SJSA1 (cell line): Measurements from ENCODE around the gene OR10AG1. TPM values are rescaled to one million over a fixed set of nuclear protein-coding genes. Genes with fewer than 3 reads are reported as not detected.

ENCODE experiments used
- DNase-seq, 2 experiments: peaks; one replicate each; pipeline ENCODE4 v3.0.0-alpha.2; 2015 to 2020; ENCODE audit warnings: low spot score in 2 of 2, low read depth in 1 of 2
- H3K27ac ChIP-seq: fragments of 250-450 bp; sonication (Bioruptor Pico); 2 replicates; pipeline ENCODE4 v1.5.1; 2020; ENCODE audit warnings: mild to moderate bottlenecking, moderate library complexity
- H3K27me3 ChIP-seq: fragments of 250-450 bp; sonication (Bioruptor Pico); replicated peaks from 2 replicates; pipeline ENCODE4 v1.5.1; 2020; ENCODE audit warnings: mild to moderate bottlenecking, moderate library complexity
- H3K36me3 ChIP-seq: fragments of 250-450 bp; sonication (Bioruptor Pico); 2 replicates; pipeline ENCODE4 v1.5.1; 2020; ENCODE audit warnings: mild to moderate bottlenecking
- H3K4me1 ChIP-seq: fragments of 250-450 bp; sonication (Bioruptor Pico); replicated peaks from 2 replicates; pipeline ENCODE4 v1.6.1; 2021; ENCODE audit warnings: mild to moderate bottlenecking
- H3K4me3 ChIP-seq: fragments of 250-450 bp; sonication (Bioruptor Pico); 2 replicates; pipeline ENCODE4 v1.5.1; 2020; ENCODE audit warnings: mild to moderate bottlenecking
- H3K9me3 ChIP-seq: fragments of 250-450 bp; sonication (Bioruptor Pico); replicated peaks from 2 replicates; pipeline ENCODE4 v1.5.1; 2020; ENCODE audit warnings: mild to moderate bottlenecking
- total RNA-seq: library from RNA; depleted of rRNA; stranded (reverse); fragments of >200 nt; shearing (Covaris generic); gene quantifications from 2 replicates; pipeline ENCODE4 v1.2.3, GENCODE V29; 2014; rRNA removed

OR10AG1 gene, protein sequence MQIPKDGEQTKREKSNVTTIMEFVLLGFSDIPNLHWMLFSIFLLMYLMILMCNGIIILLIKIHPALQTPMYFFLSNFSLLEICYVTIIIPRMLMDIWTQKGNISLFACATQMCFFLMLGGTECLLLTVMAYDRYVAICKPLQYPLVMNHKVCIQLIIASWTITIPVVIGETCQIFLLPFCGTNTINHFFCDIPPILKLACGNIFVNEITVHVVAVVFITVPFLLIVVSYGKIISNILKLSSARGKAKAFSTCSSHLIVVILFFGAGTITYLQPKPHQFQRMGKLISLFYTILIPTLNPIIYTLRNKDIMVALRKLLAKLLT
- not detected in 2 replicates for total RNA-seq

DNA sequence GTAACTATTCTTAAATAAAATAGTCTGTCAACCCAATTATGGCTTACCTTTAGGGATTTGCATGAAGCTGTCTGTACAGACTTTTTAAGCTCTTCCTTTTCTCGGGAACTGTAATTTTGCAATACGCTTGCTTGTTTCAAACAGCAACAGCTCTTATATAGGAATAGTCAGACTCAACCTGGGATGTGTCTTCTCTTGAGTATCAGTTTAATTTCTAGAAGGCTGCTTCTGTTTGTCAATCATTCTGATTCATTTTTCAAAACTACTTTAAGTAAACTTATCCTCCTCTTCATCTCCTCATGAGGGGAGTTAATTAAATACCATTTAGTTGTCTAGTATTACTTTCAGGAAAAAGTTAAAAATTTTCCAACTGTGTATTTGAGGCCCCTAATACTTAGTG, at the start of gene OR10AG1:
Gene OR10AG1 (minus strand): TSS at position 101 of the 400 bp plus-strand sequence. CDS start 38 bp downstream, at position 63.
- H3K27ac ChIP-seq: no peak within 1 kb of the TSS
- H3K27me3 ChIP-seq: no peaks in the 10 kb centered on the region
- no peak within 1 kb of the TSS for H3K4me3 ChIP-seq
- no peaks in the 10 kb centered on the region for H3K36me3 ChIP-seq
- no peaks in the 10 kb centered on the region for H3K9me3 ChIP-seq
- DNase-seq: no peak
- no peaks in the 10 kb centered on the region for H3K4me1 ChIP-seq

DNA sequence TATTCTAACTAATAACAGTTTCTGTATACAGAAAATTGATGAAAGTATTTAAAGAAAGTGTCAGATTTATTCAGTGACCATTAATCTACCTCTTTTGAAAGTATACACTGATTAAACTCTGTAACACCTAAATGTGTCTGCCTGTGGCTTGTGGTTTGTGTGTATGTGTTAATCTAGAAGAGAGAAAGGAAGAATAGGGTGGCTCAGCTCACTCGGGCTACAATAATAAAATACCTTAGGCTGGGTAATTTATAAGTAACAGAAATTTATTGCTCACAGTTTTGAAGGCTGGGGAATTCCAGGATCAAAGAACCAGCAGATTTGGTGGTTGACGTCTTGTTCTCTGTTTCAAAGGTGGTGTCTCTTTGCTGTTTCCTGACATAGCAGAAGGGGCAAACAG, 44.1 kb upstream of the OR10AG1 start:
- Histone ChIP-seq H3K27ac (no peak overlapping the region), H3K4me1 (no peaks in the 10 kb centered on the region), H3K27me3 (no peaks in the 10 kb centered on the region), H3K36me3 (no peaks in the 10 kb centered on the region), H3K4me3 (no peak overlapping the region), H3K9me3 (no peaks in the 10 kb centered on the region)
- DNase-seq: no peak

DNA sequence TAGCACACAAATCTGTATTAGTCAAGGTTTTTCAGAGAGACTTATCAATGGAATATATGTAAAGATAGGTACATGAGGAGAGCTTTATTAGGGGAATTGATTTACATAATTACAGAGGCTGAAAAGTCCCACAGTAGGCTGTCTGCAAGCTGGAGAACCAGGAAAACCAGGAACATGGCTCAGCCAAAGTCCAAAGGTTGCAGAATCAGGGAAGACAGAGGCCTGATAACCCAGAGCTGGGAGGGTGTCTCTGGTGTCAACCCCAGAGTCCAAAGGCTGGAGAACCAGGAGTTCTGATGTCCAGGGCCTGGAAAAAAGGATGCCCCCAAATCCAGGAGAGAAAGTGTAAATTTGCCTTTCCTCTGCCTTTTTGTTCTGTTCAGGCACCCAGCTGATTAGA, 41.0 kb upstream of the OR10AG1 start:
- Histone ChIP-seq H3K27ac (no peak overlapping the region), H3K9me3 (no peaks in the 10 kb centered on the region), H3K4me1 (no peaks in the 10 kb centered on the region), H3K36me3 (no peaks in the 10 kb centered on the region), H3K4me3 (no peak overlapping the region), H3K27me3 (no peaks in the 10 kb centered on the region)
- DNase-seq: no peak

DNA sequence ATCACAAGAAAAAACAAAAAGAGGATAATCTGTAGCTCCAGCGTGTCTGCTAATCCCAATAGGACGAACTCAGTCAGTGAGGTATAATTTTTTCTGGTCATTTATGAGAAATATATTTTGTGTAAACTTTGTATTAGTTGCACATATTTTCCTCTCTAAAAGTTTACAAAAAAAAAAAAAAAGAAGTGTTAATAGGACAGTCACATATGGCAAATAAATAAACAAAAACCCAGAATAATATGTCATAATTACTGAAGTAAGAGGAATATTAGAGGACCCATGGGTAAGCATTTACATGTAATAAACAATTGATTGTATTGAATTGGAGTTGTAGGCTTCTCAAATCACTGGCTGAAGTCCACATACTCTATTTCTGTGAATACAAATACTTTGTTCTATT, 24.8 kb upstream of the OR10AG1 start, which contains the start of gene OR5F1:
Gene OR5F1 (minus strand): TSS at position 101 of the 400 bp plus-strand sequence. CDS start 0 bp downstream, at position 101.
- H3K27me3 ChIP-seq: no peaks in the 10 kb centered on the region
- H3K4me3 ChIP-seq: no peak within 1 kb of the TSS
- H3K9me3 ChIP-seq: no peaks in the 10 kb centered on the region
- no peaks in the 10 kb centered on the region for H3K36me3 ChIP-seq
- H3K4me1 ChIP-seq: no peaks in the 10 kb centered on the region
- no peak for DNase-seq
- H3K27ac ChIP-seq: no peak within 1 kb of the TSS

DNA sequence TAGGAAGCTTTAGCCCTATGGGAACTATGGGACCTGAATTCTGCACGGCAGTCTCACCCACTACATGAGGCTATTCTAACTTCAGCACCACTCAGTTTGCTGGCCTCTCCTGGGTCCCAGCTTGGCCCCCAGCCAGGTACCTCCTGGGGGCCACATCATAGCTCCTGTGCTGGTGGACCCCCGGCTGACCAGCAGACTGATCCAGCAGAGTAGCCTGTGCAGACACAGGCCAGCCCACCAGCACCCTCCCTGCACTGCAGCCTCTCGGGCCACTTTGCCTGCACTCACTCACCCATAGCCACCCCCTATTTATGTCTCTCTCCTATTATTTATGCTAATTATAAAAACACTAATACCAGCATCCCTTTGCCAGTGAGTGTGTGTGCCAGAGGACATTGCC, 1.2 kb upstream of the OR10AG1 start:
- no peaks in the 10 kb centered on the region for H3K4me1 ChIP-seq
- no peaks in the 10 kb centered on the region for H3K27me3 ChIP-seq
- DNase-seq: no peak
- no peaks in the 10 kb centered on the region for H3K9me3 ChIP-seq
- no peak overlapping the region for H3K4me3 ChIP-seq
- H3K27ac ChIP-seq: no peak overlapping the region
- no peaks in the 10 kb centered on the region for H3K36me3 ChIP-seq

DNA sequence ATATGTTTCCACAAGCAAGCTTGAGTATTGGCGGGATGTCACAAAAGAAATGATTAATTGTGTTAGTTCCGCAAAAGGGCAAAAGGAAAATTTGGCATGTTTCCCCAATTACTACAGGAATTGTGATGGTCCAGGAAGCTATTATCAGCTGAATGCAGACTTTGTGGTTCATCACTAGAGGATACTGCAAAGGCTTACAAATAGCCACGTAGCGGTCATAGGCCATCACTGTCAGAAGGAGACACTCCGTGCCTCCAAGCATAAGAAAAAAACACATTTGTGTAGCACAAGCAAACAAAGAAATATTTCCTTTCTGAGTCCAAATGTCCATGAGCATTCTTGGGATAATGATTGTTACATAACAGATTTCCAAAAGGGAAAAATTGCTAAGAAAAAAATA, 1.8 kb downstream of the OR10AG1 start:
- no peak for DNase-seq
- Histone ChIP-seq H3K27ac (no peak overlapping the region), H3K4me1 (no peaks in the 10 kb centered on the region), H3K36me3 (no peaks in the 10 kb centered on the region), H3K4me3 (no peak overlapping the region), H3K9me3 (no peaks in the 10 kb centered on the region), H3K27me3 (no peaks in the 10 kb centered on the region)

DNA sequence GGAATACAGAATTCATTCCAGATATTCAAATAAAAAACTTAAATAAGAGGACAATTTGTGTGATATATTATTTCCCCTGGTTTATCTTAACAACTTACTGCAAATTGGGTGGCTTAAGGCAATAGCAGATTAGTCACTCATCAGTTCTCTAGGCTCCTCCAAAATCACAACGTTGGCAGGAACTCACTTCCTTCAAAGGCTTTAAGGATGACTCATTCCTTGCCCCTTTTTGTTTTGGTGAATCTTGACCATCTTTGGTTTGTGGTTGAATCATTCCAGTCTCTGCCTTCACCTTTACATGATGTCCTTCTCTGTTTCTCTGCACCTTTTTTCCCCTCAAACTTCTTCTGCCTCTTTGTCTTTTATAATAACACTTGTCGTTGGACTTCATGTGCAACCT, 3.4 kb downstream of the OR10AG1 start:
- Histone ChIP-seq H3K9me3 (no peaks in the 10 kb centered on the region), H3K27ac (no peak overlapping the region), H3K4me3 (no peak overlapping the region), H3K36me3 (no peaks in the 10 kb centered on the region), H3K27me3 (no peaks in the 10 kb centered on the region), H3K4me1 (no peaks in the 10 kb centered on the region)
- DNase-seq: no peak

DNA sequence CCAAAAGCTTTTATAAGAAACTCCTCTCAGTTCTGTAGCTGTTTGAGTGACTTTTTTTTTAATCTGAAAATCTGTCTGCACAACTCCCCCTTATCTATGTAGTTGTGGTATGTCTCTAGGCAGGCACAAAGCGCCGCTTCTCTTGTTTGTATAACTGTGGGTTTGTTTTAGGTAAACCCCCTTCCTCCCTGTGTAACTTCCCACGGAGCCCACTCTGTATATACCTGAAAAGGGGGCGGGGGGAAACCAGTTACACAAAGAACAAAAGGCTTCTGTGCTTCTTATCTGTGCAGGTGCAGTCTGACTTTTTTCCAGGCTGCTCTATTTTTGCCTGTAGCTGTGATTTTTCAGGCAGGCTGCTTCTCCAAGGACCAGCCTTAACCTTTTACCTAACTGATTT, 13.2 kb downstream of the OR10AG1 start:
- no peak for DNase-seq
- Histone ChIP-seq H3K36me3 (no peaks in the 10 kb centered on the region), H3K27me3 (no peaks in the 10 kb centered on the region), H3K9me3 (no peaks in the 10 kb centered on the region), H3K4me3 (no peak overlapping the region), H3K4me1 (no peaks in the 10 kb centered on the region), H3K27ac (no peak overlapping the region)

DNA sequence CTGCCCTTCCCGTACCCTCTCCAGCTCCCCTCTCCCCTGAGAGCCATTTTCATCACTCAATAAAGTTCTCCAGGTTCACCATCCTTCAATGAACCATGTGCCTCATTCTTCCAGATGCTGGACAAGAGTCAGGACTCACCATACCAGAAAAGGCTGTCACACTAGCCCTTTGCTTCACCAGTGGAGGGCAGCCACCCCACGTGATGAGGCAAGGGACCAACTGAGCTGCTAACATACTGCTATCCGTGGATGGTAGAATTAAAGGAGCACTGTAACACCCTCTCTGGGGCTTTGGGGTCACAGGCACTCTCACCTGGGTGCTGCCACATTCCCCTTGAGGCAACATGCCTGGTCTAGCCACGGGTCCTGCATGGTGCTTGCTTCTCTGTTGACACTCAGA, 20.4 kb downstream of the OR10AG1 start:
- Histone ChIP-seq H3K4me3 (no peak overlapping the region), H3K27ac (no peak overlapping the region), H3K4me1 (no peaks in the 10 kb centered on the region), H3K36me3 (no peaks in the 10 kb centered on the region), H3K9me3 (no peaks in the 10 kb centered on the region), H3K27me3 (no peaks in the 10 kb centered on the region)
- DNase-seq: no peak

DNA sequence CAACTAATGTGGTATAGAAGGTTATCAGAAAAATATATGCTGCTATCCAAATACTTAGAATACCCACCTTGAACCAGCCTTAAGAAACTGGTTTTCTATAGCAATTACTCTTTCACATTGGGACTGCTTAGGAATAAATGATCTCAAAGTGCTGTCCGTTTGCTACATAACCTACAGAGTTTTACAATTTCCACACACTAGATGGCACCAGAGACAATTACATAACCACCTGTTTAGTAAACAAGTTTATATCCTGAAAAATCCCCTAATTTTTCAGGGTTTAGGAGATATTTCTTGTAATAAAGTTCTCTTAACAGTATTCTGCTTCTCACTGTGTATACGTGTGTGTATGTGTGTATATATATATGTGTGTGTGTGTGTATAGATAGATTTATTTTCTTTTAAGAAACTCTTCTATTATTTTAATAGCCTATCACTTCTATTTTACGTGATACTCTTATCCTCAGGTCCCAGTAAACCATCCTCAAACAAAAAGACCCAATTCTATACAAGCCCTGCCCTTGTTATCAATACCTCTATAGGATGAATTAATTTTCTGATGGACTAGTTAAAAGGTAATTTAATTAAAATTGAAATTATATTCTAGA, 26.9 kb downstream of the OR10AG1 start:
- peak in 1 of 2 experiments; percentile 9 for DNase-seq
- Histone ChIP-seq H3K36me3 (no peaks in the 10 kb centered on the region), H3K27ac (no peak overlapping the region), H3K27me3 (no peaks in the 10 kb centered on the region), H3K9me3 (no peaks in the 10 kb centered on the region), H3K4me3 (no peak overlapping the region), H3K4me1 (no peaks in the 10 kb centered on the region)

DNA sequence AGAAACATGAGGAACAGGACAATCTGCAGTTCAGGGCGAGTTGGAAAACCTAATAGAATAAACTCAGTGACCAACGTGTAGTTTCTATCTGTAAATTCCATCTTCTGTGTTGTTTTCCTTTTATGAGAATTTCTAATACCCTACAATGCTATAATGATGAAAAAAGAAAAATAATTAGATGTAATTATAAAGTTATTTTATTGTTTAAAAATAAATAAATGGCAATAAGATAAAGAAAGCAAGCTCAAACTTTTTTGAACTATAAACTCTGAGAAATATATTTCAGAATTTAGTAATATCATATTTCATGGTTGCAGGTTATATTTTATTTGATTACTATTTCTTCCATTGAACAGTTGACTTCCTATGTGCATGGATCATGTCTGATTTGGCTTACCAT, 33.4 kb downstream of the OR10AG1 start, which contains the start of gene OR5I1:
Gene OR5I1 (minus strand): TSS at position 101 of the 400 bp plus-strand sequence. CDS start 0 bp downstream, at position 101.
- no peaks in the 10 kb centered on the region; the same call in 1 of the 2 replicates for H3K9me3 ChIP-seq
- no peak for DNase-seq
- H3K4me1 ChIP-seq: no peaks in the 10 kb centered on the region
- H3K27me3 ChIP-seq: no peaks in the 10 kb centered on the region
- no peak within 1 kb of the TSS for H3K27ac ChIP-seq
- H3K4me3 ChIP-seq: no peak within 1 kb of the TSS
- H3K36me3 ChIP-seq: no peaks in the 10 kb centered on the region

DNA sequence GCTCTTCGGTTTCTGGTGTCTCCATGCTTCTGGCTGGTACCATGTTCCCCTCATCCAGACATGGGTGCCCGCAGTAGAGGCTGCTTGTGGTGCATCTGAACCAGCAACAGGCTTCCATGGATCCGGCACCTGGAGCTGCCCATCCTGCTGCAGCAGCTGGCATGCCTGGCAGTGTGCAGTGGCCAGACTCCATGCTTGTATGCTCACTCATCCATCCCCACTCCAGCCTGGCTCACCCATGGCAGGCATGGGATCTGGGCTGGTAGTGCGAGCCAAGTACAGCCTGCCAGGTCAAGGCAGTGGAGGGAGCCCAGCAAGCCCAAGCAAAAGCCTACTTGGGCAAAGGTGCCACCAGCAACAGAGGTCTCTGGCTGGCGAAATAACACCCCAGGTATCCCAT, 49.2 kb downstream of the OR10AG1 start:
- Histone ChIP-seq H3K27me3 (no peaks in the 10 kb centered on the region), H3K36me3 (no peaks in the 10 kb centered on the region), H3K9me3 (no peaks in the 10 kb centered on the region), H3K27ac (no peak overlapping the region), H3K4me1 (no peaks in the 10 kb centered on the region), H3K4me3 (no peak overlapping the region)
- no peak for DNase-seq
